K562 treated with DMSO at 1 percent for 24 hours (cell line): ENCODE data around the gene UBL4B. TPM values are rescaled to one million over a fixed set of nuclear protein-coding genes. Genes with fewer than 3 reads are reported as not detected.

Experiments
- total RNA-seq: library from RNA; unstranded; fragments of 300-600 nt; gene quantifications from 2 replicates; pipeline ENCODE4 v1.2.3, GENCODE V29; 2022; ENCODE audit warnings: low read depth; ENCODE audit not compliant: insufficient read depth

The UBL4B gene, protein sequence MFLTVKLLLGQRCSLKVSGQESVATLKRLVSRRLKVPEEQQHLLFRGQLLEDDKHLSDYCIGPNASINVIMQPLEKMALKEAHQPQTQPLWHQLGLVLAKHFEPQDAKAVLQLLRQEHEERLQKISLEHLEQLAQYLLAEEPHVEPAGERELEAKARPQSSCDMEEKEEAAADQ
- total RNA-seq: 0.25 TPM in 1 of 2 replicates, not detected in the other

DNA sequence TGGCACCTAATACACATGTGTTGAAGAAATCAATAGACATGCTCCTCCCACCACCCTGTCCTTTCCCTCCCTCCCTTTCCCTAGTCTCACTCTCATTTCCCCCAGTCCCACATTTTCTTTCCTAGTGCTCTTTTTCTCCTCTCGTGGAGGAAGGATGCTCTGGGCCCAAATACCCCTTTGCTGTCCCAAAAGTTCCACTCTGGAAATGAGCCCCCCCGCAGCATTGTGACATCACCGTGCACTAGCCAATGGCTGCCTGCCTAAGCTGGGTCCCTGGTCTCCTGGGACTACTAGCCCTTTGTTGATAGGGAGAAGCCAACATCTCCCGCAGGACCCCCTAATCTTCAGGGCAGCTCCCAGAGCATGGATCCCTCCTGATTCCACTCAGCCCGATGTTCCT is at the start of gene UBL4B:
TSS of gene UBL4B (plus strand) at position 301 of the 400 bp plus-strand sequence. CDS start at position 393, 92 bp downstream.

DNA sequence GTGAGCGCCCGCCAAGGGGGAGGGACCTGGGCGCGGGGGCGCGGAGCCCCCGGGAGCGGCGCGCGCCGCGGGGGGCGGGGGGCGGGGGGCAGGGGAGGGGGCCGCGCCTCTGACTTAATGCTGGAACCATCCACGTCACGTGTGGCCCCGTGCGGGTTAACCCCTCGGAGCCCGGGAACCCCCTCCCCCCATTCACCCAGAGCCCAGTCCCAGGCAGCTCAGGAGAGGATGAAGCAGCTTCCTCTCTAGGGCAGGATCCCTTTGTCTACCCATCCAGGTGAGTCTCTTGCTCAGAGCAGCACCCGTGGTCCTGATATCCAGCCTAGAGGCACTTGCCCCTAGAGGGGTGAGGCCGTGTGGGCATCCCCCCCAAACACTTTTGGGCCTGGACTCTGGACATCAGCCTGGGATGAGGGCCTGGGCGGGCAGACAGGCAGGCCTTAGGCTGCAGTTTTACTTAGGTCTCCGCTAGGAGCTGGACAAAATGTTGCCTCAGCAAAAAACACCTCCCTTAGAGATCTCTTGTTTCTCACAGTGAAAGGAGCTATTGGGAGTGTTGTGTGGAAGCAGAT is 41.5 kb upstream of the UBL4B start, which contains the start of gene ALX3:
TSS of gene ALX3 (minus strand) at position 2 of the 572 bp plus-strand sequence. CDS start 60 bp downstream, outside the sequence.

DNA sequence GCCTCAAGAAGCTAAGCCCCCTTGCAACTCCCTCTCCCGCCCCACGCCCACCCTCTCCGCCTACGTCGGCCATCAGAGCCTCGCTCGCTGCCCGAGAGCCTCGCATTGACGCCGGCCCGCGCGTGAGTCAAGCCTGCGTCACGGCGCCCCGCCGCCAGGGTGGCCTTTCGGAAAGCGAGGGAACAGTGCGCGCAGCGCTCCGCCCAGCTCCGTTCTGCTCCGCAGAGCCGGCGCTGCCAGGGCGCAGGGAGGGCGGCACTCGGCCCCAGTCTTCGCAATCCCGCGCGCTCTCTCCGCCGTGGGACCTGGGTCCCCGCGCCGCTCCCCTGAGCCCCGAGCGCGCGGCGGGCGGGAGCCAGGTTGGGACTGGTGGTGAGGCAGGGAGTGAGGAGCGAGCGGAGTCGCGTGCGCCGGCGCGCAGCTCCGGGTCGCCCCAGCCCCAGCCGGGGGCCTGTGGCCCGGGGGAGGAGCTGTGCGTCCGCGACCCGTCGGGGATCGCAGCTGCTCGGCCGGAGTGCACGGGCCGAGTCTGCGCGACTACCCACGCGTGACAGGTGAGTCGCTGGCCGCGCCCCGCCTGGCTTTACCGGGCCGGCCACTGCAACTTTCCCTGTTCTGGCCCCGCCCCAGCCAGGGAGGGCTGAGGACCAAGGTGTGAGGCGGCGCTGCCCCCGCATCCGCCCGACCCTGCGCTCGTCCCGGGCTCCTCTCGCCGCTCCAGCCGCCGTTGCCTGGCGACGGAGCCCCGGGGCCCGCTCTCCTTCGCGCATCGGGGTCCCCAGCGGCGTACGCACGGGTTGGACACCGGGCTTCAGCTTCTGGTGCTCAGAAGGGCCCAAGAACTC is 38.3 kb downstream of the UBL4B start, which contains the start of gene SLC6A17:
TSS of gene SLC6A17 (plus strand) at position 165 of the 845 bp plus-strand sequence. CDS start 16,436 bp downstream, outside the sequence.

Other genes with a start within 250 kb of the UBL4B start
- 10.0 and 10.9 TPM in 2 replicates for gene CSF1, start 201.6 kb upstream of the UBL4B start, total RNA-seq
- gene AHCYL1, start 127.7 kb upstream of the UBL4B start, total RNA-seq: 78.8 and 91.1 TPM in 2 replicates
- gene STRIP1, start 77.8 kb upstream of the UBL4B start, total RNA-seq: 30.2 and 31.3 TPM in 2 replicates
- gene ALX3, start 41.8 kb upstream of the UBL4B start, total RNA-seq: not detected in 2 replicates
- gene SLC6A17, start 38.1 kb downstream of the UBL4B start, total RNA-seq: not detected in 2 replicates
- gene KCNC4, start 97.9 kb downstream of the UBL4B start, total RNA-seq: 2.8 and 5.1 TPM in 2 replicates
- gene RBM15, start 226.9 kb downstream of the UBL4B start, total RNA-seq: 24.4 and 26.5 TPM in 2 replicates